Prostate gland (tissue), 2 donors: ENCODE results near the gene IMMP2L.

Source experiments
- CTCF ChIP-seq, 4 experiments: fragments of 200-600 bp in 2 of 4; fragments of 450-650 bp in 2 of 4; sonication (generic) in 2 of 4; IDR thresholded peaks; 1 replicate in 3 of 4; 2 replicates in 1 of 4; pipeline ENCODE4 v1.5.1; 2016 to 2019; ENCODE audit warnings: antibody characterized with exemption in 4 of 4, mild to moderate bottlenecking in 2 of 4, moderate library complexity in 2 of 4
- POLR2A ChIP-seq: fragments of 450-650 bp; IDR thresholded peaks from one replicate; pipeline ENCODE4 v1.6.1; 2016; ENCODE audit warnings: antibody characterized with exemption, mild to moderate bottlenecking

DNA sequence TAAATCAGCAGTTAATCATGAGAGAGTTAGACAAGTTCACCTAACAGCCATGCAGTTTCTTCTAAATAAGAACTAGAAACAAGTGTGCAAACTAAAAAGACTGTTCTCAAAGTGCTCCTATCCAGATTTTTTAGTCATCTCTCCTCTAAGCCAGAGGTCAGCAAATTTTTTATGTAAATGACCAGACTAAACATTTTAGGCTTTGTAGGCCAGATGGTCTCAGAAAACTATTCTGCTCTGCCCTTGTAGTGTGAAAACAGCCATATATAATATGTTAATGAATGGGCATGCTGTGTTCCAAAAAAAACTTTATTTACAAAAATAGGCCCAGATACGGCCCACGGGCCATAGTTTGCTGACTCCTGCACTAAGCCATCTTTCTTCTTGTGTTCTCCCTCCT is 734.4 kb downstream of the IMMP2L start:
- TF ChIP-seq CTCF (IDR thresholded peaks at IDR 0.05) (no peak), POLR2A (no peak)
